SH-SY5Y (cell line): ENCODE measurements around the gene PMM1.

ENCODE experiments used
- GATA2 ChIP-seq: IDR thresholded peaks from 2 replicates; pipeline ENCODE4 v1.6.1; 2011; ENCODE audit warnings: mild to moderate bottlenecking, low read depth, low read length
- GATA3 ChIP-seq: IDR thresholded peaks from 2 replicates; pipeline ENCODE4 v1.6.1; 2011; ENCODE audit warnings: low read depth, mild to moderate bottlenecking, low read length, moderate library complexity

Gene PMM1

DNA sequence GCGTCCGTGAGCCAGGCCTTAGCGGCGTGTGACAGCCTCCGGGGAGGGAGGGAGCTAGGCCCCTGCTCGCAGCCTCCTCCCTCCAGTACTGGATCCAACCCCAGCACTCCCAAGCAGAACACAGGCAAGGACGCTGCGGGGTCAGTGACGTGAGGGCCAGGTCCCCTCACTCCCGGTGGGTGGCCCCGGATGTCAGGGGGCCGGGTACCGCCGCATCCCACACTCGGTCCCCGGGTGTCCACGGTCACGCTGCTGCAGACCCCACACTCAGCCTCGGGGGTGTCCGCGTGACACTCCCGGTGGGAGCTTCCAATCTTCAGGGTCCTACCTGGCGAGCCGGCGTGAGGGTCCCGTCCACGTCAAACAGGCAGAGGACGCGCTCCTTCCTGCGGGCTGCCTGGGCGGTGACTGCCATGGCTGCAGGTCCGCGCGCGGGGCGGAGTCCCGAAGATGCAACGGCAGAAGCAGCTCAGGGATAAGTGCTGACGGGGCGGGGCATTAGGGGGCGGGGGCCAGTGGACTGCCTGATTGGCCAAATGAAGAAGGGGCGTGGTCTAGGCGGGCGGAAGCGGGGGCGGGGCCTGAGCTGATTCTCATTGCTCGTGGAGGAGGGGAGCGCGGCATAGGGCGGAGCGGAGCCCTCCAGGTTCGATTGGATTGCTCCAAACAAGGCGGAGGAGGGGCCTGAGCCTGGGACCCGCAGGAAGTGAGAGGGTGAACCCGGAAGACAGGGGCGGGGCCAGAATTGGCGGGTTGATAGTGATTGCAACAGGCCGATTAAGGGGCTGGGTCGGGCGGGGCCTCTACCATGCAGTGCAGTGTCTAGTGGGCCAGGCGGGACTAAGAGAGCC is at the start of gene PMM1:
TSS of gene PMM1 (minus strand) at position 450 of the 851 bp plus-strand sequence. CDS start at position 415, 35 bp downstream.
- TF ChIP-seq GATA2 (no peak), GATA3 (no peak)

DNA sequence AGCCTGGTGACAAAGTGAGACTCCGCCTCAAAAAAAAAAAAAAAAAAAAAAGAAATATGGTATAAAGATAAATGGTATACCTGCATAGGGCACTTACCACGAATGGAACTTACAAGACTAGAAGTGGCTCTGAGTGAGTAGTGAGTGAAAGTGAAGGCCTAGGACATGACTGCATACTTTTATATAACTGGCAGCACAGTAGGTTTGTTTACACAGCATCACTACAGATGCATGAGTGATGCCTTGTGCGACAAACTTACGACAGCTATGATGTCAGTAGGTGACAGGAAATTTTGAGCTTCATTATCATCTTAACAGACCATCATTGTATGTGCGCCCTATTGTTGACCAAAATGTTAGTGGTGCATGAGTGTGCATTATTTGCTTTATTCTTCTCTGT is 49.1 kb upstream of the PMM1 start:
- no peak for TF ChIP-seq GATA3

DNA sequence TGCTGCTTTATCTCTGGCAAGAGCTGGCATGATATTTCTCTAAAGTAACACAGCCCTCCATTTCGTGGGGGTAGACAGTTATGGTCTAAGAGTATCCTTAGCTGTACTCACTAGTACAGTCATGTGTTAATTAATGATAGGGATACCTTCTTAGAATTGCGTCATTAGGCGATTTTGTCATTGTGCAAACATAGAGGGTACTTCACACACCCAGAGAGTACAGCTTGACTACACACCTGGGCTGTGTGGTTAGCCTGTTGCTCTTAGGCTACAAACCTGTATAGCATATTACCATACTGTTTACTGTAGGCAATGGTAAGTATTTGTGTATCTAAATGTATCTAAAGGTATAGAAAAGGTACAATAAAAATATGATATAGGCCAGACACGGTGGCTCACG is 48.5 kb upstream of the PMM1 start:
- no peak for TF ChIP-seq GATA3
- no peak for TF ChIP-seq GATA2

DNA sequence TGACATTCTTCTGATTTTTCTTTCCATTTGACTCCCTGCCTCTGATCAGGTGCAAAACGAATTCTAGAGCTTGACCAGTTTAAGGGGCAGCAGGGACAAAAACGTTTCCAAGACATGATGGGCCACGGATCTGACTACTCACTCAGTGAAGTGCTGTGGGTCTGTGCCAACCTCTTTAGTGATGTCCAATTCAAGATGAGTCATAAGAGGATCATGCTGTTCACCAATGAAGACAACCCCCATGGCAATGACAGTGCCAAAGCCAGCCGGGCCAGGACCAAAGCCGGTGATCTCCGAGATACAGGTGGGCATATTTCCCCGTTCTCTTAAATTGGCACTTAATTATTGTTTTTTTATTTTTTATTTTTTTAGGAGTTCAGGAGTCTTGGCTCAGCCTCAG is 46.8 kb upstream of the PMM1 start:
- TF ChIP-seq GATA3: no peak
- TF ChIP-seq GATA2: no peak

DNA sequence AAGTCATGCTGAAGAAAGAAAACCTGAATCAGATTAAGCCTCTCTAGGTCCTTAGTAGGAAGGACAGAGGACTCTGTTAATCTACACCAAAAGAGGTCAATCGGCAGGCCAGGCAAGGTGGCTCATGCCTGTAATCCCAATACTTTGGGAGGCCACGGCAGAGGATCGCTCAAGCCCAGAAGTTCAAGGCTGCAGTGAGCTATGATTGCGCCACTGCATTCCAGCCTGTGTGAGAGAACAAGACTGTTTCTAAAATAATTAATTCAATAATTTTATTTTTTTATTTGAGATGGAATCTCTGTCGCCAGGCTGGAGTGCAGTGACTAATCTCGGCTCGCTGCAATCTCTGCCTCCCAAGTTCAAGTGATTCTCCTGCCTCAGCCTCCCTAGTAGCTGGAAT is 35.9 kb upstream of the PMM1 start:
- TF ChIP-seq GATA2 (no peak), GATA3 (no peak)

DNA sequence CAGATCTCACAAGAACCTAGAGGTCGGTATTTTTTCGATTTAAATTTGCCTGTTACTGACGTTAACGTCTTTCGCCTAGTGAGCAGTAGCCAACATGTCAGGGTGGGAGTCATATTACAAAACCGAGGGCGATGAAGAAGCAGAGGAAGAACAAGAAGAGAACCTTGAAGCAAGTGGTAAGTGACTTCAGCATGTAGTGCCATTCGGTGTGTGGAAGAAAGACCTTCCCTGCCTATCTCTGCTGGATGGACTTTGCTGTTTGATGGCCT is 32.2 kb upstream of the PMM1 start:
- TF ChIP-seq GATA3: no peak
- TF ChIP-seq GATA2: no peak

DNA sequence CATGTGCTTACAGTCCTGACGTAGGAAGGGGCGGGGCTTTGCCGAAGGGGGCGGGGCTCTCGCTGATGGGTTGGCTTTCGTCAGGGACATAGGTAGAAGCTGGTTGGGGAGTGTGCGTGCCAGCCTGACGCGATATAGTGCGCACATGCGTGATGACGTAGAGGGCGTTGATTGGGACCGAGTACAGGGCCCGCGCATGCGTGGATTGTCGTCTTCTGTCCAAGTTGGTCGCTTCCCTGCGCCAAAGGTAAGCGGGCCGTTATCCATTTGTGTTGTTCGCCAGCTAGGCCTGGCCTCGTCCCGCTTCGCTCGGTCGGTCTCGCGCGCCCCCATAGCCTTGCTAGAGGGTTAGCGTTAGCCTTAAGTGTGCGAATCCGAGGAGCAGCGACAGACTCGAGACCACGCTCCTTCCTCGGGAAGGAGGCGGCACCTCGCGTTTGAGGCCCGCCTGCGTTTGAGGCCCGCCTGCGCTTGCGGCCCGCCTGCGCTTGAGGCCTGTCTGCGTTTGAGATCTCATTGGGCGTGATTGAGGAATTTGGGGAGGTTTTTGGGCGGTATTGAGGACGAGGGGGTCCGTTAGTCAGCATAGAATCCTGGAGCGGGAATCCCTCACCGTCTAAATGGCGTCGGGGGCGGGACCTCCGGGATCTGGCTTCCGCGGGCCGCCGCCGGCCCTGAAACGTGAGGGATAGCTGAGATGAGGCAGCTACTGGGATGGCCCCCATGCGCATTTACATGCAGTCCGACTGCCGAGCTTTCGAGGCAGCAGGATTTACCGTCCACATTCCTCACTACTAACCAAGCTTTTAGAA is 31.7 kb upstream of the PMM1 start, which contains the start of gene XRCC6:
TSS of gene XRCC6 (plus strand) at position 197 of the 812 bp plus-strand sequence. CDS start 710 bp downstream, outside the sequence.
- no peak for TF ChIP-seq GATA2
- TF ChIP-seq GATA3: no peak

DNA sequence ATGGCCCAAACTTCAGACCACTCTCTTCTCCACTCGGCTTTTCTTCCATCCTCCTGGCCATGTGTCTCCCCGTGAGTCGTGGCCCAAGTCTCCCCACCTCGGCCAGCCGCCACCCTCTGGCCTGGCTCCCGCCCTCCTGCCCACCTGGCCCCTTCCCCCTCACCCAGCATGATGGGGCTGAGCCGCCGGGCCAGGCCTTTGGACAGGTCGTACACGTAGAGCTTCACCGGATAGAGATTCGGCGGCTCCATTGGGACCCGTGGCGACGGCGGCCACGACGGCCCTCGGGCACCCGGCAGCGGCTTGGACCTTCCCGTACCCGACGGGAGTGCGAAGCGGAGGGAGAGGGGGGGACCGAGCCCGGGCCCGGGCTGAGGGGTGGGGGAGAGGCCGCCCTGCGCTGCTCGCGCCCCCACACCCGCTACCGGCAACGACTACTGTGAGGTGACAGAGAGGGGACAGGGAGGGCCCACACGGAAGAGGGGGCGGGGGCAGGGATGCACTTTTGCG is 31.0 kb upstream of the PMM1 start, which contains the start of gene DESI1:
TSS of gene DESI1 (minus strand) at position 455 of the 510 bp plus-strand sequence. CDS start at position 251, 204 bp downstream.
- no peak for TF ChIP-seq GATA3
- TF ChIP-seq GATA2: no peak

DNA sequence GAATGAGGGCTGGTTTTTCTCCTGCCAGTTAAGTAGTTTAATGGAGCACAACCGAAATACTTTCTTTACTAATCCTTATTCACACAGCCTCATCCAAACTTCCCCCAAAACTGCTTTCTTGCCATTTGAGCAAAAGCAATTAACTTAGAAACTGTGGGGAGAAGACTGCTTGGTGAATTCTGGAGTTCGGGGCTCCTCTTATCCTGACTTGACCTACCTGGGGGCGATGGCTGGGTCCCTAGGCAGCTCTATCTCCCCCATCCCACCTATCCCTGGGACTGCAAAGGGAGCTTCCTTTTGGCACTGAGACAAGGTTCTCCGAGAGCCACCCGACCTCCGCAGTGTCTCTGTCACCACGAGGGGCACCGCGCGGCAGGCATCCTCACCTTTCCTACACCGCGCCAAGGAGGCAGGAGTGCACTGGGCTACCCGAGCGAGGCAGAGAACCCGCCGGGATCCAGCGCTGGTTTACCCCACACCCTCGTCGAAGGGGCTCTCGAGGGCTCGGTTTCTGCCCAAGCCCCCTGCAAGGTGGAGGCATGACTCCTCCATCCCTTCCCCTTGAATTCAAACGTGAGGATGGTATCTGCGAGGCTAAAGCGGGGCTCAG is 30.4 kb upstream of the PMM1 start:
- no peak for TF ChIP-seq GATA2
- no peak for TF ChIP-seq GATA3

DNA sequence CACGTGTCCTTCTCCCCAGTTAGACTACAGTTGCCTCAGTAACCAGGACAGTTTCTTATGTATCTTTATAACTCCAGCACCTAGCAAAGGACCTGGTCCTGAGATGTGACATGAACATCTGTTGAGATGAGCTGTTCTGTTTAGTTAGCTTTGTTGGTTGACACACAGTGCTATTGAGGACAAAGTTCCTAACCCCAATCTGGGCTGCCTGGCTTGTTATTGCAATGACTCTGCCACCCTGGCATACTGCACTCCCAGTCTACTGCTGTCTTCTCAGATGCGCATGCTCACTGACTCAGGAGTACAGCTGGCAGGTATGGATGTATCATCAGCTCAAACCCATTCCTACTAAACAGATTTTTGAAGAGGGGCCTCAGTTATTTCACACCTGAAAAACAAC is 23.8 kb upstream of the PMM1 start:
- no peak for TF ChIP-seq GATA3
- no peak for TF ChIP-seq GATA2

DNA sequence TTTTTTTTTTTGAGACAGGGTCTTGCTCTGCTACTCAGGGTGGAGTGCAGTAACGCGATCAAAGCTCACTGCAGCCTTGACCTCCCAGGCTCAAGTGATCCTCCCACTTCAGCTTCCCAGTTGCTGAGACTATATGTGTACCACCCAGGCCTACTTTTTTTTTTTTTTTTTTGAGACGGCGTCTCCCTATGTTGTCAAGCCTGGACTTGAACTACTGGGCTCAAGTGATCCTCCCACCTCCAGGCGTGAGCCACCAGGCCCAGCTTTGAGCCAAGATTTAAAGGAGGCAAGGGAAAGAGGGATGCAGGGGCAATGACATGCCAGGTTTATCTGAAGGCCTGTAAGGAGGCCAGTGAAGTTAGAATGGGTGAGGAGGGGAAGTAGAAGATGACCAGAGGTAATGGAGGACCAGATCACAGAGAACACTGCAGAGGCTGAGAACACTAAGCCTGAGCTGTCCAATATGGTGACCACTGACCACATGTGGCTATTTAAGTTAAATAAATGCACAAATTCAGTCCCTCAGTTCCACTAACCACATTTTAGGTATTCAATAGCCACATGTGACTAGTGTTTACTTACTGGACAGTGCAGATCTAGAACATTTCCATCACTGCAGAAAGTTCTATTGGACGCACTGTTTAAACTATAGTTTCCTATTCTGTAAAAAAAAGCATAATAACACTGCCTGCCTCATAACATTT is 23.1 kb upstream of the PMM1 start:
- TF ChIP-seq GATA2 (no peak), GATA3 (no peak)

DNA sequence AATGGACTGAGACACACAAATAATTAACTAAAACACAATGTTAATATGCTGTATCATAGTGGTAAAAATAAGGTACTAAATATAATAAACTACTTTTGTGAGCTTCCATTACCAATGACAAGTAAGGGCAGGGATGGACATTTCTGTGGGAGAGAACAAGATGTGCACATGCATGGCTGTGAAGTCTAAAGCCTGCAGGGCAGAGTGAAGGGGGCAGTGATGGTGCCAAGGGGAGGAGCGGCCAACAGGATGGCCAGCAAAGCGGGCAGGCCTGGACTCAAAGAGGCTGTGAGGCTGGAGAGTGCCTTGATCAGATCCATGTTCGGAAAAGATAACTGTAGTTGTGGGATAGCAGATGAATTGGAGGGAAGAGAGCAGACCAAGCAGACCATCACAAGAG is 18.7 kb upstream of the PMM1 start:
- TF ChIP-seq GATA3 (no peak), GATA2 (no peak)

DNA sequence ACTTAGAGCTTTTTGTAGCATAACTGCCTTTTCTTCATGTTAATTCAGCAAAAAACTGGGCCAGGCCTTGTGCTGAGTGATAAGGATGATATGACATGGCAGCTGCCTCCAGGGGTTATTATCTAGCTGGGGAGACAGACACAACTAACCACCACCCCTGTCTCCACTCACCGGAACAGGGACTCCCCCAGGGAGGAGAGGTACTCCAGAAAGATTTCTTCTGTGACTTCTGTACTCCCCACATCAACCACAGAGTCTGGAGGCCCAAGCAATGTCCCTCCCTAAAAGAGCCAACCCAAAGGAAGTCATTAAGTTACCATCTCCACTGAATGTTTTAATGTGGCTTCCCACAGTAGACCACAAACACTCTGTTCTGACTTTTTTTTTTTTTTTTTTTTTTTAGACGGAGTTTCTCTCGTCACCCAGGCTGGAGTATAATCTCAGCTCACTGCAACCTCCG is 14.3 kb upstream of the PMM1 start:
- TF ChIP-seq GATA3 (no peak), GATA2 (no peak)
